Subcutaneous adipose tissue (tissue), 4 donors: Measurements from ENCODE around the gene NPVF. TPM values are rescaled to one million over a fixed set of nuclear protein-coding genes. Genes with fewer than 3 reads are reported as not detected.

Experiments used
- CTCF ChIP-seq: fragments of 450-650 bp; IDR thresholded peaks from one replicate; pipeline ENCODE4 v1.5.1; 2016; ENCODE audit warnings: low read depth, mild to moderate bottlenecking, control low read depth, antibody characterized with exemption, moderate library complexity
- total RNA-seq, 4 donors: library from RNA; depleted of rRNA; stranded (reverse); fragments of >200 nt; gene quantifications; one replicate each; pipeline ENCODE4 v1.1.0, GENCODE V29; 2016

The NPVF gene
- total RNA-seq, 4 donors from 2014 or later: not detected

GRCh38 chr7:25234336-25234735, 6.0 kb upstream of the NPVF start:
- TF ChIP-seq CTCF: no peak

- TF ChIP-seq CTCF: no peak
These were observed 5.1 kb downstream of the NPVF start for GRCh38 chr7:25223206-25223605.

- no peak for TF ChIP-seq CTCF
These were observed 5.6 kb downstream of the NPVF start for GRCh38 chr7:25222666-25223065.

- no peak for TF ChIP-seq CTCF
These were observed 7.3 kb downstream of the NPVF start for GRCh38 chr7:25221009-25221408.

- no peak for TF ChIP-seq CTCF
These were observed 10.1 kb downstream of the NPVF start for GRCh38 chr7:25218191-25218590.

GRCh38 chr7:25216837-25217236, 11.4 kb downstream of the NPVF start:
- no peak for TF ChIP-seq CTCF

- TF ChIP-seq CTCF: no peak
These were observed 12.5 kb downstream of the NPVF start for GRCh38 chr7:25215694-25216335.
